ENCODE data around the gene POU2AF1.
"Not testable (repeated sequence)": the region's sequence is repeated elsewhere in the genome, so short reads cannot be mapped to it uniquely, and the experiment has no call there.

Gene POU2AF1

GRCh38 chr11:111322534-111322933, 56.5 kb downstream of the POU2AF1 start:
- Histone ChIP-seq H3K4me3 (no peak overlapping the region), H3K9ac (ENCODE audit: insufficient read length) (no peak overlapping the region), H3K36me3 (ENCODE audit: insufficient read depth, low read length) (no peaks in the 10 kb centered on the region), H3K27ac (no peak overlapping the region), H3K9me3 (ENCODE audit: low read depth, low read length) (no peaks in the 10 kb centered on the region)
- TF ChIP-seq POLR2AphosphoS5 (IDR thresholded peaks at IDR 0.05; ENCODE audit: borderline replicate concordance, low read depth, low read length) (no peak), EZH2 (IDR thresholded peaks at IDR 0.05) (no peak), FOXP2 (optimal IDR thresholded peaks at IDR 0.05; ENCODE audit: control extremely low read depth, extremely low read length, insufficient read depth) (no peak)
- DNase-seq (ENCODE audit: low read depth, low spot score) = no peak

- H3K4me3 ChIP-seq = no peak overlapping the region
- no peak overlapping the region for H3K27ac ChIP-seq
- H3K9me3 ChIP-seq (ENCODE audit: low read depth, low read length) = no peaks in the 10 kb centered on the region
- H3K36me3 ChIP-seq (ENCODE audit: insufficient read depth, low read length) = no peaks in the 10 kb centered on the region
- H3K9ac ChIP-seq (ENCODE audit: insufficient read length) = no peak overlapping the region
- TF ChIP-seq EZH2 (IDR thresholded peaks at IDR 0.05) (no peak), POLR2AphosphoS5 (IDR thresholded peaks at IDR 0.05; ENCODE audit: borderline replicate concordance, low read depth, low read length) (no peak), FOXP2 (optimal IDR thresholded peaks at IDR 0.05; ENCODE audit: control extremely low read depth, extremely low read length, insufficient read depth) (no peak)
- DNase-seq (ENCODE audit: low read depth, low spot score) = no peak
Observed at GRCh38 chr11:111320728-111321568, 58.1 kb downstream of the POU2AF1 start.

- H3K27ac ChIP-seq; H3K9me3 ChIP-seq (ENCODE audit: low read depth, low read length); H3K36me3 ChIP-seq (ENCODE audit: insufficient read depth, low read length); H3K4me3 ChIP-seq; H3K9ac ChIP-seq (ENCODE audit: insufficient read length); DNase-seq (ENCODE audit: low read depth, low spot score): not testable (repeated sequence)
Observed at GRCh38 chr11:111320199-111320598, 58.9 kb downstream of the POU2AF1 start.

GRCh38 chr11:111319296-111319695, 59.8 kb downstream of the POU2AF1 start:
- Histone ChIP-seq H3K4me3 (no peak overlapping the region), H3K9me3 (ENCODE audit: low read depth, low read length) (no peaks in the 10 kb centered on the region), H3K9ac (ENCODE audit: insufficient read length) (no peak overlapping the region), H3K27ac (no peak overlapping the region), H3K36me3 (ENCODE audit: insufficient read depth, low read length) (no peaks in the 10 kb centered on the region)
- no peak for TF ChIP-seq FOXP2 (optimal IDR thresholded peaks at IDR 0.05; ENCODE audit: control extremely low read depth, extremely low read length, insufficient read depth)
- no peak for TF ChIP-seq POLR2AphosphoS5 (IDR thresholded peaks at IDR 0.05; ENCODE audit: borderline replicate concordance, low read depth, low read length)
- no peak for TF ChIP-seq EZH2 (IDR thresholded peaks at IDR 0.05)
- DNase-seq (ENCODE audit: low read depth, low spot score) = no peak

GRCh38 chr11:111312076-111312475, 67.0 kb downstream of the POU2AF1 start:
- Histone ChIP-seq H3K27ac (no peak overlapping the region), H3K36me3 (ENCODE audit: insufficient read depth, low read length) (no peaks in the 10 kb centered on the region), H3K4me3 (no peak overlapping the region), H3K9ac (ENCODE audit: insufficient read length) (no peak overlapping the region), H3K9me3 (ENCODE audit: low read depth, low read length) (no peaks in the 10 kb centered on the region)
- DNase-seq (ENCODE audit: low read depth, low spot score) = no peak
- TF ChIP-seq EZH2 (IDR thresholded peaks at IDR 0.05) = no peak
- no peak for TF ChIP-seq POLR2AphosphoS5 (IDR thresholded peaks at IDR 0.05; ENCODE audit: borderline replicate concordance, low read depth, low read length)
- no peak for TF ChIP-seq FOXP2 (optimal IDR thresholded peaks at IDR 0.05; ENCODE audit: control extremely low read depth, extremely low read length, insufficient read depth)

- TF ChIP-seq POLR2AphosphoS5 (IDR thresholded peaks at IDR 0.05; ENCODE audit: borderline replicate concordance, low read depth, low read length) (no peak), FOXP2 (optimal IDR thresholded peaks at IDR 0.05; ENCODE audit: control extremely low read depth, extremely low read length, insufficient read depth) (no peak), EZH2 (IDR thresholded peaks at IDR 0.05) (no peak)
- Histone ChIP-seq H3K9ac (ENCODE audit: insufficient read length) (no peak overlapping the region), H3K36me3 (ENCODE audit: insufficient read depth, low read length) (no peaks in the 10 kb centered on the region), H3K9me3 (ENCODE audit: low read depth, low read length) (no peaks in the 10 kb centered on the region), H3K27ac (no peak overlapping the region), H3K4me3 (no peak overlapping the region)
- DNase-seq (ENCODE audit: low read depth, low spot score) = no peak
Observed at GRCh38 chr11:111310723-111311122, 68.4 kb downstream of the POU2AF1 start.

- no peaks in the 10 kb centered on the region for H3K36me3 ChIP-seq (ENCODE audit: insufficient read depth, low read length)
- TF ChIP-seq FOXP2 (optimal IDR thresholded peaks at IDR 0.05; ENCODE audit: control extremely low read depth, extremely low read length, insufficient read depth) (no peak), POLR2AphosphoS5 (IDR thresholded peaks at IDR 0.05; ENCODE audit: borderline replicate concordance, low read depth, low read length) (no peak), EZH2 (IDR thresholded peaks at IDR 0.05) (no peak)
- no peak overlapping the region for H3K4me3 ChIP-seq
- DNase-seq (ENCODE audit: low read depth, low spot score) = no peak
- no peak overlapping the region for H3K27ac ChIP-seq
- H3K9me3 ChIP-seq (ENCODE audit: low read depth, low read length) = no peaks in the 10 kb centered on the region
- no peak overlapping the region for H3K9ac ChIP-seq (ENCODE audit: insufficient read length)
Observed at GRCh38 chr11:111310088-111310487, 69.0 kb downstream of the POU2AF1 start.

- H3K9ac ChIP-seq (ENCODE audit: insufficient read length) = no peak overlapping the region
- no peak overlapping the region for H3K4me3 ChIP-seq
- DNase-seq (ENCODE audit: low read depth, low spot score) = no peak
- H3K9me3 ChIP-seq (ENCODE audit: low read depth, low read length) = no peaks in the 10 kb centered on the region
- peak overlapping the region; percentile 6; the same call in 1 of the 2 replicates for H3K27ac ChIP-seq
- no peaks in the 10 kb centered on the region for H3K36me3 ChIP-seq (ENCODE audit: insufficient read depth, low read length)
- TF ChIP-seq EZH2 (IDR thresholded peaks at IDR 0.05) (no peak), FOXP2 (optimal IDR thresholded peaks at IDR 0.05; ENCODE audit: control extremely low read depth, extremely low read length, insufficient read depth) (no peak), POLR2AphosphoS5 (IDR thresholded peaks at IDR 0.05; ENCODE audit: borderline replicate concordance, low read depth, low read length) (no peak)
Observed at GRCh38 chr11:111309215-111309915, 69.7 kb downstream of the POU2AF1 start.
